ENCODE data around the gene SPIB.

DNA sequence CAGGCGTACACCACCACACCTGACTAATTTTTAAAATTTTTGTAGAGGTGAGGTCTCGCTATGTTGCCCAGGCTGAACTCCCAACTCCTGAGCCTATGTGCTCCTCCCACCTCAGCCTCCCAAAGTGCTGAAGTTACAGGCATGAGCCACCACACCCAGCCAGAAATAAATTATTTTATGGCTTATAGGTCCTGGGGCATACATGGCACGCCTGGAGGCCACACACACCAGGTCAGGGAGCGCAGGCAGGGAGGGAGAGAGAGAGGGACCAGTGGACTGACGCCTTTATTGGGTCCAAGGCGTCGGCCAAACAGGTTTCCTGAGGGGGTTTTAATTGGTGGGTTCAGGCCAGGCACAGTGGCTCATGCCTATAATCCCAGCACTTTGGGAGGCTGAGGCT lies 6.8 kb downstream of the SPIB start:
- TF ChIP-seq EP300 (IDR thresholded peaks at IDR 0.05) (no peak), CTCF (IDR thresholded peaks at IDR 0.05) (no peak), POLR2AphosphoS5 (IDR thresholded peaks at IDR 0.05) (no peak)
